OCI-LY3 (cell line): ENCODE measurements around the gene ALKBH7.

ENCODE experiments used
- CTCF ChIP-seq: fragments of 200-600, 300-600 bp; sonication (generic); IDR thresholded peaks from 2 replicates; pipeline ENCODE4 v1.5.1; 2014; ENCODE audit warnings: antibody characterized with exemption, low read length, low read depth
- EZH2phosphoT487 ChIP-seq: fragments of 200-600 bp; shearing (Covaris generic); IDR thresholded peaks from 2 replicates; pipeline ENCODE4 v1.6.1; 2018; ENCODE audit warnings: antibody characterized with exemption, mixed run types, low read depth

- TF ChIP-seq CTCF: no peak
- TF ChIP-seq EZH2phosphoT487: no peak
Observed at GRCh38 chr19:6373096-6373812, 660 bp downstream of the ALKBH7 start.
